Esophagus muscularis mucosa (tissue), 4 donors: ENCODE data around the gene DDRGK1.

Experiments
- CTCF ChIP-seq, 3 experiments: fragments of 200-600 bp in 2 of 3; fragments of 450-650 bp in 1 of 3; sonication (generic) in 2 of 3; IDR thresholded peaks; one replicate each; pipeline ENCODE4 v1.5.1; 2017 to 2019; ENCODE audit warnings: antibody characterized with exemption in 3 of 3, mild to moderate bottlenecking in 2 of 3, moderate library complexity in 1 of 3
- EP300 ChIP-seq: sonication (generic); formaldehyde crosslinking; IDR thresholded peaks from one replicate; pipeline ENCODE4 v1.6.1; 2017; ENCODE audit warnings: antibody characterized with exemption
- POLR2A ChIP-seq: fragments of 450-650 bp; IDR thresholded peaks from one replicate; pipeline ENCODE4 v1.6.1; 2017; ENCODE audit warnings: antibody characterized with exemption, moderate library complexity, mild to moderate bottlenecking, low read depth
- POLR2AphosphoS5 ChIP-seq, 2 donors: sonication (generic); formaldehyde crosslinking; IDR thresholded peaks; one replicate each; pipeline ENCODE4 v1.6.1; 2017; ENCODE audit warnings: antibody characterized with exemption in 2 of 2

- no peak for TF ChIP-seq CTCF (IDR thresholded peaks at IDR 0.05)
- no peak for TF ChIP-seq POLR2A
- no peak for TF ChIP-seq EP300
- no peak for TF ChIP-seq POLR2AphosphoS5 (IDR thresholded peaks at IDR 0.05)
Observed at GRCh38 chr20:3150908-3151307, 53.6 kb downstream of the DDRGK1 start.
